HepG2 (cell line): ENCODE data around the gene BCL6. TPM values are rescaled to one million over a fixed set of nuclear protein-coding genes. Genes with fewer than 3 reads are reported as not detected.

Experiments used
- ARNT2 ChIP-seq: sonication (generic); formaldehyde crosslinking; IDR thresholded peaks from 2 replicates; pipeline ENCODE4 v1.8.0; 2022; ENCODE audit warnings: mild to moderate bottlenecking, low read depth, missing genetic modification reagents, moderate library complexity
- PBX3 ChIP-seq: sonication (generic); formaldehyde crosslinking; IDR thresholded peaks from 2 replicates; pipeline ENCODE4 v1.8.1; 2023; ENCODE audit warnings: missing genetic modification reagents, inconsistent platforms, borderline replicate concordance
- POLR2AphosphoS2 ChIP-seq: IDR thresholded peaks from 2 replicates; pipeline ENCODE4 v1.6.1; 2011; ENCODE audit warnings: low read depth, low read length, improper control_type of control experiment
- PRMT3 ChIP-seq: sonication (generic); formaldehyde crosslinking; IDR thresholded peaks from 2 replicates; pipeline ENCODE4 v1.8.1; 2022; ENCODE audit warnings: low read depth, mild to moderate bottlenecking, moderate library complexity, missing genetic modification reagents, borderline replicate concordance
- PRPF4 ChIP-seq: fragments of 200-400 bp; formaldehyde crosslinking; IDR thresholded peaks from 2 replicates; pipeline ENCODE4 v1.6.1; 2016; ENCODE audit warnings: low read length, low read depth; ENCODE audit not compliant: poor library complexity, severe bottlenecking
- RERE ChIP-seq: IDR thresholded peaks from 2 replicates; pipeline ENCODE4 v1.6.1; 2016; ENCODE audit warnings: low read depth, missing genetic modification reagents, missing compliant biosample characterization
- SIN3A ChIP-seq: IDR thresholded peaks from 2 replicates; pipeline ENCODE4 v1.6.1; 2011; ENCODE audit warnings: low read depth, mild to moderate bottlenecking, control low read depth, low read length, borderline replicate concordance
- SNRNP70 ChIP-seq: fragments of 200-400 bp; formaldehyde crosslinking; IDR thresholded peaks from 2 replicates; pipeline ENCODE4 v1.6.1; 2017; ENCODE audit warnings: mild to moderate bottlenecking, low read depth, low read length, moderate library complexity
- ZBTB26 ChIP-seq: IDR thresholded peaks from 2 replicates; pipeline ENCODE4 v1.6.1; 2016; ENCODE audit warnings: missing compliant biosample characterization, missing genetic modification reagents, borderline replicate concordance
- ZBTB43 ChIP-seq: sonication (generic); formaldehyde crosslinking; conservative IDR thresholded peaks from 2 replicates; pipeline ENCODE4 v1.4.0; 2020; ENCODE audit warnings: missing genetic modification reagents
- ZNF512 ChIP-seq: sonication (generic); formaldehyde crosslinking; IDR thresholded peaks from 2 replicates; pipeline ENCODE4 v1.4.0; 2020; ENCODE audit warnings: mild to moderate bottlenecking, missing genetic modification reagents
- ZNF512B ChIP-seq: sonication (generic); formaldehyde crosslinking; IDR thresholded peaks from 2 replicates; pipeline ENCODE4 v1.5.1; 2020; ENCODE audit warnings: missing genetic modification reagents, mild to moderate bottlenecking, borderline replicate concordance
- ZNF672 ChIP-seq: sonication (generic); formaldehyde crosslinking; IDR thresholded peaks from 2 replicates; pipeline ENCODE4 v1.8.1; 2022; ENCODE audit warnings: missing genetic modification reagents
- ZNF746 ChIP-seq: sonication (generic); formaldehyde crosslinking; IDR thresholded peaks from 2 replicates; pipeline ENCODE4 v1.8.0; 2022; ENCODE audit warnings: mild to moderate bottlenecking, missing genetic modification reagents
- ZSCAN21 ChIP-seq: sonication (generic); formaldehyde crosslinking; IDR thresholded peaks from 2 replicates; pipeline ENCODE4 v1.8.0; 2022; ENCODE audit warnings: mild to moderate bottlenecking, missing genetic modification reagents, moderate library complexity, borderline replicate concordance
- polyA plus RNA-seq, 8 experiments: library from polyadenylated mRNA; depleted of rRNA in 3 of 8; stranded (reverse) in 7 of 8; unstranded in 1 of 8; fragments of >200 nt; fragmentation: Illumina TruSeq in 4 of 8; extraction: Trizol in 4 of 8; gene quantifications; 2 replicates each; pipeline versions ENCODE4 v1.2.1 to v1.2.3, GENCODE V29; 2011 to 2016; ENCODE audit warnings: low read depth in 4 of 8, missing spikeins in 1 of 8, mixed read lengths in 1 of 8; ENCODE audit not compliant: insufficient read depth in 1 of 8
- total RNA-seq, 5 experiments: library from RNA; depleted of rRNA; stranded (reverse); fragments of >200 nt; fragmentation: Illumina TruSeq; extraction: Trizol; gene quantifications; 2 replicates each; pipeline ENCODE4 v1.2.3, GENCODE V29; 2016; ENCODE audit warnings: low read depth in 1 of 5

Gene BCL6
- total and polyA plus RNA-seq, 2 of the 13 experiments (the other 11 are each of a cell fraction or from before 2014, with no cell fraction given), result 21.2 to 53.7 TPM

- no peak for TF ChIP-seq ZBTB26 (CRISPR knock-in tag)
- TF ChIP-seq ZSCAN21 (CRISPR knock-in tag), result no peak
- no peak for TF ChIP-seq SNRNP70
- no peak for TF ChIP-seq ZBTB43
- no peak for TF ChIP-seq ZNF512 (CRISPR knock-in tag)
- no peak for TF ChIP-seq PBX3 (CRISPR knock-in tag)
- no peak for TF ChIP-seq ZNF672 (CRISPR knock-in tag)
- TF ChIP-seq SIN3A, result no peak
- TF ChIP-seq PRPF4, result peak; percentile 85
- TF ChIP-seq ARNT2, result no peak
- no peak for TF ChIP-seq PRMT3 (CRISPR knock-in tag)
- no peak for TF ChIP-seq ZNF746
- TF ChIP-seq ZNF512B, result 0 out of 2 replicates have a peak, but pooled peaks have one; percentile 47
- TF ChIP-seq POLR2AphosphoS2, result no peak
- no peak for TF ChIP-seq RERE (CRISPR knock-in tag)
Measured at GRCh38 chr3:187748050-187748481, 2.8 kb upstream of the BCL6 start (continued).
